NCI-H1417 treated with DMSO at 0.1 percent for 48 hours (cell line): ENCODE results near the gene MEI1.

ENCODE experiments used
- DNase-seq: peaks from one replicate; lab custom pipeline; 2025; lab: John Stamatoyannopoulos, UW

Gene MEI1

GRCh38 chr22:41782751-41783150 is 83.4 kb downstream of the MEI1 start:
- no peak for DNase-seq

- no peak for DNase-seq
These were observed 88.0 kb downstream of the MEI1 start for GRCh38 chr22:41787331-41787730.

- no peak for DNase-seq
These were observed 94.6 kb downstream of the MEI1 start for GRCh38 chr22:41793871-41794270.

GRCh38 chr22:41798736-41799135 is 99.4 kb downstream of the MEI1 start:
- DNase-seq = no peak

- no peak for DNase-seq
These were observed 100.4 kb downstream of the MEI1 start for GRCh38 chr22:41799486-41800347.

- DNase-seq = no peak
These were observed 101.2 kb downstream of the MEI1 start, which contains the start of gene CCDC134 for GRCh38 chr22:41800348-41801146. CCDC134 (plus strand) TSS chr22:41800679; CDS start chr22:41808891, 8,212 bp downstream.

- DNase-seq = no peak
These were observed 102.0 kb downstream of the MEI1 start for GRCh38 chr22:41801147-41801819.

- DNase-seq = no peak
These were observed 102.6 kb downstream of the MEI1 start for GRCh38 chr22:41801886-41802285.

GRCh38 chr22:41805639-41806038 is 106.3 kb downstream of the MEI1 start:
- no peak for DNase-seq

GRCh38 chr22:41808400-41808799 is 109.1 kb downstream of the MEI1 start:
- DNase-seq = no peak

- DNase-seq = no peak
These were observed 110.7 kb downstream of the MEI1 start for GRCh38 chr22:41810022-41810421.

- no peak for DNase-seq
These were observed 113.7 kb downstream of the MEI1 start for GRCh38 chr22:41812805-41813545.

- DNase-seq = no peak
These were observed 114.6 kb downstream of the MEI1 start for GRCh38 chr22:41813726-41814410.

- DNase-seq = no peak
These were observed 116.4 kb downstream of the MEI1 start for GRCh38 chr22:41815716-41816115.

GRCh38 chr22:41816241-41816640 is 116.9 kb downstream of the MEI1 start:
- DNase-seq = no peak

- DNase-seq = no peak
These were observed 117.6 kb downstream of the MEI1 start for GRCh38 chr22:41816871-41817270.

- no peak for DNase-seq
These were observed 118.7 kb downstream of the MEI1 start for GRCh38 chr22:41818011-41818410.

- no peak for DNase-seq
These were observed 119.3 kb downstream of the MEI1 start for GRCh38 chr22:41818596-41818995.

GRCh38 chr22:41819257-41819656 is 120.0 kb downstream of the MEI1 start:
- DNase-seq = no peak

GRCh38 chr22:41820447-41820846 is 121.1 kb downstream of the MEI1 start:
- no peak for DNase-seq
